NCI-H510A treated with DMSO at 0.1 percent for 48 hours (cell line): ENCODE measurements around the gene SGMS1.
"Not testable (repeated sequence)": the region's sequence is repeated elsewhere in the genome, so short reads cannot be mapped to it uniquely, and the experiment has no call there.

Source experiments
- DNase-seq: peaks from one replicate; lab custom pipeline; 2025; lab: John Stamatoyannopoulos, UW

The SGMS1 gene

DNA sequence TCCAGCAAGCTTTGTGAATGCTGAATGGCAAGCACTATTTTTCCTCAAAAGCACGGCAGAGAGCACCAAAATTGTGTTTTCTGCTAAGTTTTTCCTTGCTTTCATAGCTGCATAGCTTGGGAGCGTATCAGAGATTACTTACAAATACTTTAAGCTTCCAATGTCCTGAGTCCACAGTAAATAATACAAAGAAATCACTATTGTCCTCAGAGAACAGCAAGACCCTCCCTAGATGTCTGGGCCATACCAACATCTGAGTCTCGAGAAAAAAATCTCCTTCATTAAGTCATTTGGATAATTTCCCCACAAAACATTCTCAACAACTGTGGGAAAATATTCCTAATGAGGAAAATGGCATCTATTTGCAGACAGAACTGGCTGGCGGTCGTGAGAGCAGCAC is 41.7 kb downstream of the SGMS1 start:
- no peak for DNase-seq

DNA sequence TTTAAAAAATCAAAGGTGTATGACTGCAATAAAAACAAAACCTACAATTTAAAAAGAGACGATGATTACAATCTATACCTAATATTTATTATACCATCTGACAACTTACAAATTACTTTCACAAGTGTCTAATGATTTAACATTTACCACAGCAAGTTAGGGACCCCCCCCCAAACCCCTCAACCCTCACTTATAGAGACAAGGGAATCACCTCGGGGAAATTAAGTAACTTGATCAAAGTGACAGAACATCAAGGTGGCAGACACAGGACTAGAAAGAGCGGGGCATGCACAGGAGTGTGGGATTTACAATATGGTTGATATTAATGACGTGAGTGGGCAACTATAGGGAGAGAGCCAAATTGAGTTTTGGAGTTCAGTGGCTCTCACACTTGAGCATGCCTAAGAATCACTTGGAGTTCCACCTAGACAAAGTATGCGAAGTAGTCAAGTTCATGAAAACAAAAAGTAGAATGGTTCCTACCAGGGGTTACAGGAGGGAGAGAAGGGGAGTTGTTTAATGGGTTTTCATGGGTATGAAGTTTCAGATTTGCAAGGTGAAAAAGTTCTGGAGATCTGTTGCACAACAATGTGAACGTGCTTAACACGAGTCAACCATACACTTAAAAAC is 43.4 kb downstream of the SGMS1 start:
- no peak for DNase-seq

DNA sequence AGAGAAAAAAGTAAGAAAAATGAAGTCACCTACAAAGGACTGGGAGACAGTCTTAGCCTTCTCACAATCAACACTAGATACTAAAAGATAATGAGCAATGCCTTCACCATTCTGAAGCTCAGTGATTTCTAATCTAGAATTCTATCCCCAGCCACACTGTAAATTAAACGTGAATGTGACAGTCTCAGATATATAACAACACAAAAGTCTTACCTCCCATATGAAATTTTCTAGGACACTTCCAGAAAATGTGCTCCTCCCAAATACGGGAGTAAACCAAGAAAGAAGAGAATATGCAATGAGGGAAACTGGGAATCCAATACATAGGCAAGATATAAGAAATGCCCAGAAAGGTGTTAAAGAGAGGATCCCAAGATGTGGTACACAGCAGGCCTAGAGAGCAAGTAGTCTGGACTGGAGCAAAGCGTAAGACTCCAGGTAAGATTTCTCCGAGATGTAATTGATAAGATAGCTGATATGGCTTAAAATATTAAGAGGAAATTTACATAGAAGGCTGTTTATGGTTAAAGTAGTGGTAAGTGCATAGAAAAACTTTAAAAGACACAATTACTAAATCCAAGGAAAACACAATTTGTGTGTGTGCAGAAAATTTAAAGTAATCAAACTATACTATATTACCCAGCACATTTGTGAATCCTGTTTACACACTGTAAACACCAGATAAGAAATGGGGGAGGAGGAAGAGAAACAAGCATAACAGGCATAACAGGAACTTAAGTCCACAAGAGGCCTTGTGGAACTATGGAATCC is 44.1 kb downstream of the SGMS1 start:
- no peak for DNase-seq

DNA sequence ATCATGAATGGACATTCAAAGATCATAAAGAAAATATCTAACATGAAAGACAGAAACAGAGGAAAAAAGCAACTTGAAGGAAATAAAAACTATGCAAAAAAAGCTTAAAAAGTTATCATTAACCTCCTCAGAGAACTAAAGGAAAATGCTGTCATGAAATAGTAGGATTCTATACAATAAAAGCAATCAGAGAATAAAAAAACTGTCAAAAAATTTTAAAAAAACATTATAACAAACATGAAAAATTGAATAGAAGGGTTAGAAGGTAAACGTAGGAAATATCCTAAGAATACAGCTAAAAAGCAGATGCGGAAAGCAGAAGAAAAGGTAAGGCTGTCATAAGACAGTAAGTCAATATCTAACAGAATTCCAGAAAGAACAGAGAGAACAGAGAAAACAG is 44.8 kb downstream of the SGMS1 start:
- no peak for DNase-seq

DNA sequence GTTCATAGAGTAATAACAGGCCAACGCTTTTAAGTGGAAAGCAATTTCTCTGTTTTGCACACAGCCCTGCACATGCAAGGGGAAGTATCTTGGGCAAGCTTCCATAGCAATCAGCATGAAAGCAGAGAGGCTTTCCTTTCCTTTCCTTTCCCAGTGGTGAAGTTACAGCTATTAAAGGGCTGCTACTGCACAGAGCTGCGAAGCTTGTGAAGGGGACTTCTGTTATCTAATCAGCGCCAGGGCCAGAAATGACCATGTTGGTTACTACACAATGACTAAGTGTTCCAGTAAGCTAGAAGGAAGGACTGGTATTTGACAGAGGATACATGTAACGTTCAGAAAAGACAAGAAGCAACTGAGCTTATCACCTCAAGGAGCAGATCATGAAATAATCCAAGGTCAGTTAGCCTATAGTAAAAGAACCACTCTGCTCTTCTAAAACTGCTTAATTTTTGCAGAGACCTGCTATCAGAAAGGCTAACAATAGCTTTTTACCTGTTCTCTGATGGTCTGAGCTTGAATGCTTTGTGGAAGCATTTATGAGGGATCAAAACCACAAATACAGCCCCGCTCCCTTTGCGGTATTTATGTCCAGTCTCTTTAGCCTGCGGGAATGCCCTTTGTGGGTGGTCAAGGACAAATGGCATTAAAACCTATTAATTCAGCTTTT is 45.9 kb downstream of the SGMS1 start:
- peak; percentile 9 for DNase-seq

DNA sequence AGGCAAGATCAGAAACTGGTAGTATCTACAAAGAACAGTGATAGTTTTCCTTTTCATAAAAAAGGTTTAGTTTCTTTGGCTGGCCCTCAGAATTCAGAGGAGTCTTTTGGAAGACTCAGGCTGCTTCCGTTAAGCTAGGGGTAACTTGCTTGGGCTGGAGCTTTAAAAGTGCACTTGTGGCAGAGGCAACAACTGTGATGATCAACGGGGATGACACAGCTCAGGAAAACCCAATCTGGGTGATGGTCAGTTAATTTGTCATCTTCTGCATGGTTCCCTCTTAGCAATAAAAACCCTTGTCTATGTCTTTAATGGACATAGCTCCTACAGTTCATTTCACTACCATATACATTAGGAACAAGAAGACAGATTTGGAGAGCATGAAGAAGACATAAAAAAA is 46.7 kb downstream of the SGMS1 start:
- DNase-seq: no peak

DNA sequence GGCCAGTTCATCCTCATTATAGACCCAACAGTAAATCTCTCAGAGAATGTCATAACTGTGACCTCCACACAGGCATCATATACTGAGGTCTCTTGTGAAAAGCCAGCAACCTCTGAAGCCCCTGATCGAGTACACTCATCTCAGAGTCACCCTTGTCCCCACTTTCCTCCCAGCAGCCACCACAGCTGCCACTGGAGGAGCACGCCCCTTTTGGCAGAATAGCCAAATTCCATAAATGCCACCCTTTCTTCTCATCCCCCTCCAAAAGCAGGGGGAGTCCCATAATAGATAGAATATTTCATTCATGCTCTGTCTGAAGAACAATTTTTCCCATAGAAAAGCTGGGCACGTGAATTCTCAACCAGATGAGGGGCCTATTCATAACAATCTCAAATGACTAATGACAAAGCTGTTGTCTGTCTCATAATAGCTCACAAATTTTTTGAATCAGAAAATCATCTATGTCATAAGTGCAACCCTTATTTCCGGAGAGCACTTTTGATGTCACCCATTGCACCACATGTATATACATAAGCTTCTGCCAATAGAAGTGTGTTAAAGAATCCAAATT is 47.4 kb downstream of the SGMS1 start:
- no peak for DNase-seq

DNA sequence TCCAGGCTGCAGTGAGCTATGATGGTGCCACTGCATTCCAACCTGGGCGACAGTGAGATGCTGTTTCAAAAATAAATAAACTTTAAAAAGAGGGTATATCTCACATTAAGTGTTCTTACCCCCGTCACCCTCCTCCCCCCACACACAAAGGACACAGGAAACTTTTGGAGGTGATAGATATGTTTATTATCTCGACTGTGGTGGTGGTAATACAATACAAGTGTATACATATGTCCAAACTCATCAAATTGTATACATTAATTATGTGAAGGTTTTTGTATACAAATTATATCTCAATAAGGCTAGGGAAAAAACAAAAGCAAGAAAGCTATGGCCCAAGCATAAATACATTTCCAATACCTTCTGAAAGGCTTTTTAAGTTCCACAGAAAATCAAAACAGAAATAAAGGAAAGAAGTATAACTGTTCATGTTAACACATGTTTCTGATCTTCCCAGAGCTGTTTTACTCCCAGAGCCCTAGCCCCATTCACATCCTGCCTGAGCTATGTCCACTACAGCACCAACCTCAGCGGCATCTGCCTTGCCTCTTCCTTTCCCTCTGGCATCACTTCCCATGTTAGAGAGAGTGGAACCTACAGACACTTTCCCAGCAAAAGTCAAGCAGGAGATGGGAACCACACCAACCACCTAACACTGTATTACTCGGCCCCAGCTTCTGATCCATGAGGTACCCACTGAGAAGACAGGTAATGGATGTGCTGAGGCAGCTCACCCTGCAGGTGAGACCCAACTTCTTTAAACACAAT is 48.1 kb downstream of the SGMS1 start:
- DNase-seq: no peak

DNA sequence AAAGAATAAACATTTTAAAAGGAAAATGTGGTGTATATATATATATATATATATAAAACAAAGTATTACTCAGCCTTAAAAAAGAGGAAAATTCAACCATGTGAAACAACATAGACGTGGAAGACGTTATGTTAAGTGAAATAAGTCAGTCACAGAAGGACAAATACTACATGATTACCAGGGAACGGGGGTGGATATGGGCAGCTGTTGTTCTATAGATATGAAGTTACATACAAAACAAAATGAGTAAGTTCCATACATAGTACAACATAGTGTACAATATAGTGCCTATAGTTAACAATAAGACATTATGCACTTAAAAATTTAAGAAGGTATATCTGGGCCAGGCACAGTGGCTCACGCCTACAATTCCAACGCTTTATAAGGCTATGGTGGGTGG is 48.8 kb downstream of the SGMS1 start:
- no peak for DNase-seq

DNA sequence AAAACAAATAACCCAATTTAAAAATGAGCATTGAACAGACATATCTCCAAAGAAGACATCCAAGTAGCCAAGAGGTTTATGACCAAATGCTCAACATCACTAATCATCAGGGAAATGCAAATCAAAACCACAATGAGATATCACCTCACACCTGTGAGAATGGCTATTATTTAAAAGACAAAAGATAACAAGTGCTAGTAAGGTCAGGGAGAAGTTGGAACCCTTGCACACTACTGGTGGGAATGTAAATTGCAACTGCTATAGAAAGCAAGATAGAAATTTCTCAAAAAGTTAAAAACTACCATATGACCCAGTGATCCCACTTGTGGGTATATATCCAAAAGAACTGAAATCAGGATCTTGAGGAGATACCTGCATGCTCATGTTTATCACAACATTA is 49.5 kb downstream of the SGMS1 start:
- DNase-seq: no peak

DNA sequence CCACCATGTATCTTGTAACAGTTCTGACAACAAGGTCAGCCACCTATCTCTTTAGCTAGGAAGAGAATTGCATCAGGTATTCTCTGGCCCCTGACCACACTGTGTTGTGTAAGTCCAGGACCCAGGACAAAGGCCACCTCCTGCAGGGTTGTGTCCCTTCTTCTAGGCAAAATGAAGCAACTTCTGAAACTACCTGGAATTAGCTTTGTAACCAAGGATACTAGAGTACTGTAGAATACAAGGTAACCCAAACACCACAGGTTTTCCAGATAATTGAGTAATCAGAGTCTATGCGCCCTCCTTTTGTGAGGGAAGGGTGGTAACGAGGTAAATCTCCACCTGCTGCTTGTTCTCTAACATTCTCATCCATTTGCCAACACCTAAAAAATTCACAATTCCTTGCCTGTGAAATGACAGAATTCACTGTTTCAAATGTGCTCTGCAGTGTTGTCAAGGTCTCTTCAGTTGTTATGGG is 51.7 kb downstream of the SGMS1 start:
- no peak for DNase-seq

DNA sequence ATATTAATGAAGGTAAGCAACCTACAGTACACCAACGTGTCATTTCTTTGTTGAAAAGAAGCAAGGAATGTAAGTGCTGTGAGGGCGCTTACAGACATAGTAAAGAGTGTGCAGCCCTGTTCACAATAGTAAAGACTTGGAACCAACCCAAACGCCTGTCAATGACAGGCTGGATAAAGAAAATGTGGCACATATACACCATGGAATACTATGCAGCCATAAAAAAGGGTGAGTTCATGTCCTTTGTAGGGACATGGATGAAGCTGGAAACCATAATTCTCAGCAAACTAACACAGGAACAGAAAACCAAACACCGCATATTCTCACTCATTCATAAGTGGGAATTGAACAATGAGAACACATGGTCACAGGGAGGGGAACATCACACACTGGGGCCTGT is 55.0 kb downstream of the SGMS1 start:
- DNase-seq: not testable (repeated sequence)

DNA sequence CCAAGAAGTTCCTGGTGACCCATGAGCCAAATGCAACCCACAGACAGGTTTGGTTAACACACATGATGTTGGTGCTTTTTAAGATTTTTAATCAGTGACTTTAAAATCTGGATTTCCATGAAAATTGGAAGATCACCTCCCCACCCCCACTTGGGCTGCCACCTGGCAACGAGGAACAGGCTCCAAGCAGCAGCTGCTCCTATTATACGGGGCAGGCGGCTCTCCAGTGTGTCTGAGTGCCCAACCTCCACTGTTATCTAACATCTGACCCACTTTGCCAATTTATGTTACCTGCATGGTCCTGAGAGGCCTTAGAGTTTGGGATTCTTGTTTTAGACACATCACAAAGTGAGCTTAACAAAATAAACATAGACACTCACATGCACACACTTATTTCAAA is 56.4 kb downstream of the SGMS1 start:
- peak; percentile 44 for DNase-seq

DNA sequence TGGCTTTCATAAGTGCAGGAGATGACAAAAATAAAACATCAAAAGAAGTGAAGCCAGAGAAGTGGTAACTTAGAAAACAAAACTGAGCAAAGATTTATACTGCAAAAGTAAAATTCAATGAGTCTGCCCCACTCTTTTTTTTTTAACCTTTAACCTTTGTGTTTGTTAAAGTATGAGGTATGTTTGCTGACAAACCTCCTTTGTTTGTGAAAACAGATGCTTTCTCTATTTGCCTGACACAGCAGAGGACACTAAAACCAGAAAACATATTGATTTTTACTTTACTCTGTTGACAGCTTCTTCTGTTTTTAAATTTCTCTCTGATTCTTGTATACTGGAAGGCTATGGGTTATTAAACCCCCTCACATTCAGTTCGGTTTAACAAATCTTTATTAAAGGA is 57.6 kb downstream of the SGMS1 start:
- no peak for DNase-seq

DNA sequence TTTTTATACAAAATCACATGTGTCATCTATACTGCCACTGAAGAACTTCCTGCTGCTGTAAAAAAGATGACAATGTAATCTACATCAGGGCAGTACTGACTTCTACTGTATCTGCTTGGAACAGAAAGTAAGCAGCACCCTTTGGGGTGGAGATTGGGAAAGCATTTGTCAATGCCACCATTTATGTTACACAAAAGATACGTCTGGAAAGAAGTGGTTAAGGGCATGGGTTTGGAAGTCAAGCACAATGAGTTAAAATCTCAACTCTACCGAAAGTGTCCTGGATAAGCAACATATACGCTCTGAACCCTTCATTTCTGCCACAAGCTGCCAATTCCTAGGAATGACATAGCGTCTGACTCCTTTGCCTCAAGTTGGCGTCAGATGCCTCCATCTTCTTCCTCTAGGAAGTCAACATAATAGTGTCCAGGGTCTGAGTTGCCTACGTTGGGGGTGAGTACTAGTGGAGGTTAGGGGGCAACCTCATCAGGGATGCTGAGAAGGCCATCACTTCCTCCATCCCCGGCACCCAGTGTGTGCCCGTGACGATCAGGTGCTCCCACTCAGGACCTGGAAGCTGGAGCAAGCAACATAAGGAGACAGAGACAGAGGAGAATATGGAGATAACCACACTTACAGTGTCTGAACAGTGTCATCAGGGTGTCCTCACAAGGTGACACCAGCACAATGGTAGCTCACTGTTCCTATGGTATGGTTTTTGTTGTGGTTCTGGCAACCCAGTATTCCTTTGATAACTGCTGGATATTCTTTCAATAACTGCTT is 58.3 kb downstream of the SGMS1 start:
- DNase-seq: no peak

DNA sequence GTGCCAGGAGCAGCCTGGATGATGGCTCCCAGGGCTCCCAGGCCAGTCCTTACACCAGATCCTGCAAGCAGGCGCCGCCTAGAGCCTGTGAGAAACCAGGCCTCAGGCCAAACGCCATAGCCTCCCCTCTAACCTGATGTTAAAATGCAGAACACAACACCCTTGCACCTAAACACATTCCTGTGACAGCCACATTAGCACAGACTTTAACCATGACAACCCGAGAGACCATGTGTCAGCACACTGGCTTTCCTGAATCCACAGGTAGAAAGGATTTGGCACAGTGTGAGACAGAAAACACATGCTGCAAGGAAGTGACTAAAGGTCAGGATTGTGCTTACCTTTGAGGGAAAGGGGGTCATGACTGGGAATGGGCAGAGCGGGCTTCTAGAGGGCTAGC is 59.9 kb downstream of the SGMS1 start:
- DNase-seq: no peak

DNA sequence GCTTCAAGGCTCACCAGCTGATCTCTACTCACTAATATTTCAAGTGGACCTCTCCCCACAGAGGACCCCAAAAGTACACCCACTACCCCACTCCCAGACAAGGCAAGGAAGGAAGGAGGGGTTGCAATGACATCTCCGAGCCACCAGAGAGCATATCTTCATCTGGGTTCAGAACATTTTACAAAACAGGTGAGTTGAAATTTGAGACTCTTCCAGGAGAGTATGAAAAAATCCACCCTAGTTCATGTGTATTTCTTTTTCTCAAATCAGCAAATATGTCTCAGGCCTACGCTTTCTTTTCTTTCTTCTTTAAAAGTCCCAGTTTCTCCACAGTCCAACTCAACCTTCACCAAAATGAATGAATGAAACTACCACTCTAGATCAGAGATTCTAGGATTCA is 61.9 kb downstream of the SGMS1 start:
- peak; percentile 45 for DNase-seq

DNA sequence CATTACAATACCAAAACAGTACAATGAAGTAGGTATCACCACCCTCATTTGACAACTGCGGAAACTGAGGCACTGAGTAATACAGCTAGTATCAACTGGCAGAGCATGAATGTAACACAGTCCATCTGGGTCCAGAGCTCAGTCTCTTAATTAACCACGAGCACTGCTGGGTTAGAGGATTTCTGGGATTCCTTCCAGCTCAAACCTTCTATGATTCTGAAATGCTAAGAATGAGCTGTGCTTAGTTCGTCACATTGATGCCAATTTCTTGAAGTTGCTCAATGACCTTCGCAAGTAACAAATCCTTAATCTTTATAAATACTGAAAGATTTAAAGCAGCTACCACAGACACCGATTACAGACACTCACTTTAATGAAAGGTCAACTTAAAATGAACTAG is 62.5 kb downstream of the SGMS1 start:
- no peak for DNase-seq

DNA sequence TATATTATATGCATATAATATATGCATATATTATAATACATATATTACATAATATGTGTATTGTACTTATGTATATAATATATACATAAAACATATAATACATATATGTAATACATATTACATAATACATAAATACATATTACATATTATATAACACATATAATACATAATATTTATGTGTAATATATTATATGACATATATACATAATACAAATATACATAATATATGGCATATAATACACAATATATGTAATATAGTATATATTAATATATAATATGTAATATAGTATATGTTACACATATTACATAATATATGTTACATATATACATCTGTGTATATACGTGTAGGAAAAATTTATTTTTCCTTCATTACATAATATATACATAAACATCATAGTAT is 63.4 kb downstream of the SGMS1 start:
- DNase-seq: no peak

DNA sequence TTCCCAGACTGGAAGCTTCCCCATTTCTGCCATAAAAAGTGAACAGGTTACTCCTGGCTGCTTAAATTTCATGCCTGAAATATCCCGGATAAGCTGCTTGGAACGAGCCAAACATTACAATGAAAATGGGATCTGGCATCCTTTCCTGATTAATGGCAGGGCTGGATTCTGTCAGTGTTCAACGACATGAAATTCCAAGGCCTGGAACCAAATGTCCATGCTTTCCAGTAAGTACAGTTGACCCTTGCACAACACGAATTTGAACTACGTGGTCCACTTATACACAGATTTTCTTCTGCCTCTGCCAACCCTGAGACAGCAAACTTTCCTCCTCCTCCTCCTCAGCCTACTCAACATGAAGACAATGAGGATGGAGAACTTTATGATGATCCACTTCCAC is 65.4 kb downstream of the SGMS1 start:
- no peak for DNase-seq

DNA sequence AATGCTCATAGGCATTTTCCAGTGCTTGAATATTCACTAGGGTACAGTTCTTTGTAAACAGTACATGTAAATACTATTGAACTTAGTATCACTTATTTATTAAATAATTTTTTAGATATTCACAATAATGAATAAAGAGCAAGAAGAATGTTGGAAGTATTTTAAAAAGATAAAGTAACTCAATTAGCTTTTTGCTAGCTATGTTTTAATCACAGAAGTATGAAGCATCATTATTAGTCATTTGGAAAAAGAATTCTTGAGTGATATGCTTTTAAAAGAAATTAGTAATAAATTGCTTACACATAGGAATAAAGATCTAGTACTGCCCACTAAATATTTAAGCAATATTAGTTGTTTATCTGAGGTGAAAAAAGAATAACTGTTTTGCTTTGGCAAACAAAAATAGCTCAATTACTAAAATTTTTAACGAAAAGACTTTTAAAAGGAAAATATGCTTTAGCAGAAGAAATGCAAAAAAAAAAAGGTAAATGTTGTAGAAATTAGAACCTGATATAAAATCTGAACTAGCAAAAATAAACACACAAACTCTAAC is 66.5 kb downstream of the SGMS1 start:
- no peak for DNase-seq
